Measurements from ENCODE around the gene RHOA.
"Not testable (repeated sequence)": the region's sequence is repeated elsewhere in the genome, so short reads cannot be mapped to it uniquely, and the experiment has no call there.

The RHOA gene

GRCh38 chr3:49410846-49411534, 786 bp downstream of the RHOA start:
- DNase-seq: no peak

GRCh38 chr3:49410066-49410845, 1.5 kb downstream of the RHOA start:
- no peak for DNase-seq

GRCh38 chr3:49406571-49407565, 4.9 kb downstream of the RHOA start:
- no peak for DNase-seq

- not testable (repeated sequence) for DNase-seq
Measured at GRCh38 chr3:49405570-49405969, 6.2 kb downstream of the RHOA start.

- no peak for DNase-seq
Measured at GRCh38 chr3:49403891-49404290, 7.9 kb downstream of the RHOA start.

- no peak for DNase-seq
Measured at GRCh38 chr3:49401766-49402165, 10.0 kb downstream of the RHOA start.

- DNase-seq: no peak
Measured at GRCh38 chr3:49399461-49399860, 12.3 kb downstream of the RHOA start.

- peak in 1 of 2 donors; percentile 25 for DNase-seq
Measured at GRCh38 chr3:49397470-49397869, 14.3 kb downstream of the RHOA start.

GRCh38 chr3:49391310-49391709, 20.5 kb downstream of the RHOA start:
- DNase-seq: not testable (repeated sequence)

GRCh38 chr3:49389297-49389696, 22.5 kb downstream of the RHOA start:
- DNase-seq: no peak

GRCh38 chr3:49388289-49388820, 23.4 kb downstream of the RHOA start:
- DNase-seq: no peak

GRCh38 chr3:49387721-49388120, 24.1 kb downstream of the RHOA start:
- no peak for DNase-seq

- DNase-seq: no peak
Measured at GRCh38 chr3:49386056-49386756, 25.6 kb downstream of the RHOA start.

- no peak for DNase-seq
Measured at GRCh38 chr3:49385617-49386016, 26.2 kb downstream of the RHOA start.

GRCh38 chr3:49383387-49383786, 28.4 kb downstream of the RHOA start:
- no peak for DNase-seq

GRCh38 chr3:49378249-49378895, 33.4 kb downstream of the RHOA start:
- DNase-seq: no peak

GRCh38 chr3:49377483-49377882, 34.3 kb downstream of the RHOA start:
- DNase-seq: no peak

- no peak for DNase-seq
Measured at GRCh38 chr3:49371946-49372345, 39.8 kb downstream of the RHOA start.

GRCh38 chr3:49370585-49371290, 41.0 kb downstream of the RHOA start:
- no peak for DNase-seq

- DNase-seq: no peak
Measured at GRCh38 chr3:49362561-49362960, 49.2 kb downstream of the RHOA start.

- DNase-seq: no peak
Measured at GRCh38 chr3:49359623-49360022, 52.2 kb downstream of the RHOA start.

All from hippocampal formation (tissue), 2 donors.